K562 (cell line): ENCODE results near the gene ACER3. TPM values are rescaled to one million over a fixed set of nuclear protein-coding genes. Genes with fewer than 3 reads are reported as not detected.

ENCODE experiments used
- DPF2 ChIP-seq: fragments of 450-650 bp; IDR thresholded peaks from 2 replicates; pipeline ENCODE4 v1.6.1; 2016
- FIP1L1 ChIP-seq: fragments of 200-400 bp; formaldehyde crosslinking; IDR thresholded peaks from 2 replicates; pipeline ENCODE4 v1.6.1; 2018; ENCODE audit warnings: mild to moderate bottlenecking, low read depth, low read length; ENCODE audit not compliant: poor library complexity, severe bottlenecking
- KAT2B ChIP-seq: IDR thresholded peaks from one replicate; pipeline ENCODE4 v1.6.1; 2012; ENCODE audit warnings: low read depth, mild to moderate bottlenecking, control low read depth, inconsistent platforms, low read length, moderate library complexity
- KDM2B ChIP-seq: fragments of 250-450 bp; sonication (Bioruptor Pico); IDR thresholded peaks from 2 replicates; pipeline ENCODE4 v1.8.0; 2021; ENCODE audit warnings: mild to moderate bottlenecking, moderate library complexity
- KHSRP ChIP-seq: fragments of 450-650 bp; IDR thresholded peaks from 2 replicates; pipeline ENCODE4 v1.6.1; 2017
- MBD2 ChIP-seq: sonication (generic); IDR thresholded peaks from 2 replicates; pipeline ENCODE4 v1.6.1; 2016; ENCODE audit warnings: low read depth, borderline replicate concordance
- MCM3 ChIP-seq: fragments of 450-650 bp; IDR thresholded peaks from 2 replicates; pipeline ENCODE4 v1.6.1; 2016
- NCOA2 ChIP-seq, 2 experiments: fragments of 450-650 bp; IDR thresholded peaks; 2 replicates each; pipeline ENCODE4 v1.6.1; 2018; ENCODE audit warnings: mild to moderate bottlenecking in 2 of 2, moderate library complexity in 1 of 2; ENCODE audit not compliant: partially characterized antibody in 2 of 2
- RAD21 ChIP-seq, 2 experiments: fragments of 250-450 bp in 1 of 2; fragments of 450-650 bp in 1 of 2; sonication (Bioruptor Pico) in 1 of 2; formaldehyde crosslinking in 1 of 2; IDR thresholded peaks in 1 of 2; conservative IDR thresholded peaks in 1 of 2; 2 replicates each; pipeline versions ENCODE4 v1.4.0 to v1.8.0; 2020 to 2022; ENCODE audit warnings: mild to moderate bottlenecking in 2 of 2, moderate library complexity in 1 of 2
- SRSF9 ChIP-seq: fragments of 200-400 bp; formaldehyde crosslinking; IDR thresholded peaks from 2 replicates; pipeline ENCODE4 v1.6.1; 2017; ENCODE audit warnings: low read depth, low read length, borderline replicate concordance
- TCF3 ChIP-seq: sonication (generic); formaldehyde crosslinking; IDR thresholded peaks from 2 replicates; pipeline ENCODE4 v1.4.0; 2020; ENCODE audit warnings: mild to moderate bottlenecking, missing genetic modification reagents
- THRAP3 ChIP-seq: fragments of 450-650 bp; IDR thresholded peaks from 2 replicates; pipeline ENCODE4 v1.6.1; 2016; ENCODE audit warnings: mild to moderate bottlenecking, inconsistent platforms, borderline replicate concordance
- ZBED1 ChIP-seq: IDR thresholded peaks from 2 replicates; pipeline ENCODE4 v1.6.1; 2014
- ZKSCAN8 ChIP-seq: fragments of 200-800 bp; sonication (Bioruptor generic); IDR thresholded peaks from 2 replicates; pipeline ENCODE4 v1.6.1; 2016; ENCODE audit warnings: missing genetic modification characterization, missing compliant biosample characterization
- ZNF124 ChIP-seq: sonication (generic); formaldehyde crosslinking; IDR thresholded peaks from 2 replicates; pipeline ENCODE4 v1.8.1; 2022; ENCODE audit warnings: missing genetic modification reagents
- ZNF431 ChIP-seq: sonication (generic); formaldehyde crosslinking; IDR thresholded peaks from 2 replicates; pipeline ENCODE4 v1.8.0; 2022; ENCODE audit warnings: mild to moderate bottlenecking, missing genetic modification reagents
- ZNF436 ChIP-seq: fragments of 250-450, 450-650 bp; sonication (Bioruptor Pico); formaldehyde crosslinking; IDR thresholded peaks from 2 replicates; pipeline ENCODE4 v1.7.0; 2020; ENCODE audit warnings: mild to moderate bottlenecking
- ZNF444 ChIP-seq: fragments of 250-450 bp; sonication (Bioruptor Pico); IDR thresholded peaks from 2 replicates; pipeline ENCODE4 v1.4.0; 2020; ENCODE audit warnings: mild to moderate bottlenecking, moderate library complexity
- polyA plus RNA-seq, 8 experiments: library from polyadenylated mRNA; depleted of rRNA in 4 of 8; stranded (reverse) in 5 of 8; unstranded in 3 of 8; fragments of >200 nt; fragmentation: Nextera tagmentation in 2 of 8; fragmentation: Illumina TruSeq in 1 of 8; extraction: Ambion mirVana in 2 of 8; extraction: Trizol in 1 of 8; gene quantifications; 2 replicates each; pipeline versions ENCODE4 v1.2.1 to v1.2.3, GENCODE V29; 2011 to 2014; ENCODE audit warnings: inconsistent platforms in 1 of 8, missing spikeins in 1 of 8
- total RNA-seq, 7 experiments: library from RNA; depleted of rRNA in 6 of 7; stranded (reverse); fragments of >200 nt in 6 of 7; fragmentation: Illumina TruSeq in 2 of 7; extraction: Trizol in 2 of 7; gene quantifications; 2 replicates each; pipeline versions ENCODE4 v1.2.1 to v1.2.3, GENCODE V29; 2011 to 2021; ENCODE audit warnings: low replicate concordance in 1 of 7
- TF ChIP-seq, protein P1 (sequence below): fragments of 250-450 bp; sonication (Bioruptor Pico); IDR thresholded peaks from 2 replicates; pipeline ENCODE4 v1.8.0; 2022; ENCODE audit warnings: inconsistent platforms, mild to moderate bottlenecking, moderate library complexity, borderline replicate concordance
- TF ChIP-seq, protein P2 (sequence below): sonication (generic); formaldehyde crosslinking; IDR thresholded peaks from 2 replicates; pipeline ENCODE4 v1.8.1; 2022; ENCODE audit warnings: missing genetic modification reagents
- TF ChIP-seq, protein P3 (sequence below): fragments of 450-650 bp; formaldehyde crosslinking; IDR thresholded peaks from 2 replicates; pipeline ENCODE4 v1.4.0; 2022; ENCODE audit warnings: missing genetic modification characterization
- TF ChIP-seq, protein P4 (sequence below): fragments of 450-650 bp; formaldehyde crosslinking; IDR thresholded peaks from 2 replicates; pipeline ENCODE4 v1.4.0; 2020; ENCODE audit warnings: mild to moderate bottlenecking, moderate library complexity

ACER3 gene
- total and polyA plus RNA-seq, 9 of the 15 experiments (the other 6 are each of a cell fraction or from before 2014, with no cell fraction given) = 2.0 to 23.8 (median 9.5) TPM

DNA sequence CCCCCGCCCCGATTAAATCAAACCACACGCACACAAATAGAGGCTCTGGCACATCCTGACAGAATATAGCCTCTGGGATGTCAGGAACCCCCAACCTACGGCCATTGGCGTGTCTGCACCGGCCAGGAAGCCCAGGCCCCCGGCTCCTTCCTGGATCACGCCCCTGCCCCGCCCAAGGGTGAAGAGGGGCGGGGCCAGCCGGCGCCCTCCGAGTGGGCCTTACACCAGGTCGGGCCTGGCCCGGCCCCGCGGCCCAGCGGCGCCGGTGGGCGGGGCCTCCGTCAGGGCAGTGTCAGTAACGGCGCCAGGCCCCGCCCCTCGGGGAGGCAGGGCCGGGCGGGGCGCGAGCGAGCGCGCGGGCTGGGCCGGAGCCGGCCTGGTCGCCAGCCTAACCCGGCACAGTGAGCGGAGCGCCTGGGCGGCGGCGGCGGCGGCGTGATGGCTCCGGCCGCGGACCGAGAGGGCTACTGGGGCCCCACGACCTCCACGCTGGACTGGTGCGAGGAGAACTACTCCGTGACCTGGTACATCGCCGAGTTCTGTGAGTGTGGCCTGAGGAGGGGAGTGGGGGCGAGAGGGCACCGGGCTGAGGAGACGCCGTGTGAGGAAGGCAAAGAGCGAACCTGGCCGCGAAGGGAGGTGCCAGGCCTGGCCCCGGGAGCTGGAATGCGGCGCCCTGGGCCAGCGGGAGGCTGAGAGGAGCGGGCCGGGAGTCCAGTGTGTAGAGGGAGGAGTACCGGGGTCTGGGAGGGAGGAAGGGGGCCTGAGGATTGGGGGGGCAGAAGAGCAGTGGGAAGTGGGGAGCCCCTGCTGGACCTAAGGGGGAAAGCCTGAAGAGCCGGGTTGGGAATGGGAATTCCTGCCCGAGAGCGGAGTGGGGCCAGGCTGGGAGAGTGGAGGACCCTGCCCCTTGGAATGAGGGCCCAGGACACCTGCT lies at the start of gene ACER3 (continued):
- TF ChIP-seq, protein P1, sequence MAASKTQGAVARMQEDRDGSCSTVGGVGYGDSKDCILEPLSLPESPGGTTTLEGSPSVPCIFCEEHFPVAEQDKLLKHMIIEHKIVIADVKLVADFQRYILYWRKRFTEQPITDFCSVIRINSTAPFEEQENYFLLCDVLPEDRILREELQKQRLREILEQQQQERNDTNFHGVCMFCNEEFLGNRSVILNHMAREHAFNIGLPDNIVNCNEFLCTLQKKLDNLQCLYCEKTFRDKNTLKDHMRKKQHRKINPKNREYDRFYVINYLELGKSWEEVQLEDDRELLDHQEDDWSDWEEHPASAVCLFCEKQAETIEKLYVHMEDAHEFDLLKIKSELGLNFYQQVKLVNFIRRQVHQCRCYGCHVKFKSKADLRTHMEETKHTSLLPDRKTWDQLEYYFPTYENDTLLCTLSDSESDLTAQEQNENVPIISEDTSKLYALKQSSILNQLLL (CRISPR knock-in tag) = no peak
- no peak for TF ChIP-seq RAD21 (CRISPR knock-in tag; conservative IDR thresholded peaks at IDR 0.05 in 1 of 2, IDR thresholded peaks at IDR 0.05 in 1 of 2)
- TF ChIP-seq KDM2B (CRISPR knock-in tag) = 0 out of 2 replicates have a peak, but pooled peaks have one; percentile 40
- no peak for TF ChIP-seq ZNF124
- TF ChIP-seq KHSRP = no peak
- TF ChIP-seq, protein P2, sequence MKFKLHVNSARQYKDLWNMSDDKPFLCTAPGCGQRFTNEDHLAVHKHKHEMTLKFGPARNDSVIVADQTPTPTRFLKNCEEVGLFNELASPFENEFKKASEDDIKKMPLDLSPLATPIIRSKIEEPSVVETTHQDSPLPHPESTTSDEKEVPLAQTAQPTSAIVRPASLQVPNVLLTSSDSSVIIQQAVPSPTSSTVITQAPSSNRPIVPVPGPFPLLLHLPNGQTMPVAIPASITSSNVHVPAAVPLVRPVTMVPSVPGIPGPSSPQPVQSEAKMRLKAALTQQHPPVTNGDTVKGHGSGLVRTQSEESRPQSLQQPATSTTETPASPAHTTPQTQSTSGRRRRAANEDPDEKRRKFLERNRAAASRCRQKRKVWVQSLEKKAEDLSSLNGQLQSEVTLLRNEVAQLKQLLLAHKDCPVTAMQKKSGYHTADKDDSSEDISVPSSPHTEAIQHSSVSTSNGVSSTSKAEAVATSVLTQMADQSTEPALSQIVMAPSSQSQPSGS (CRISPR knock-in tag) = no peak
- TF ChIP-seq ZBED1 = no peak
- no peak for TF ChIP-seq ZNF444 (CRISPR knock-in tag)
- TF ChIP-seq THRAP3 = no peak
- TF ChIP-seq DPF2 = no peak
- TF ChIP-seq MCM3 = no peak
- no peak for TF ChIP-seq ZKSCAN8 (CRISPR knock-in tag)
- TF ChIP-seq MBD2 = peak; percentile 55; the same call in 1 of the 2 replicates
- TF ChIP-seq TCF3 = peak; percentile 11; the same call in 1 of the 2 replicates
- TF ChIP-seq, protein P3, sequence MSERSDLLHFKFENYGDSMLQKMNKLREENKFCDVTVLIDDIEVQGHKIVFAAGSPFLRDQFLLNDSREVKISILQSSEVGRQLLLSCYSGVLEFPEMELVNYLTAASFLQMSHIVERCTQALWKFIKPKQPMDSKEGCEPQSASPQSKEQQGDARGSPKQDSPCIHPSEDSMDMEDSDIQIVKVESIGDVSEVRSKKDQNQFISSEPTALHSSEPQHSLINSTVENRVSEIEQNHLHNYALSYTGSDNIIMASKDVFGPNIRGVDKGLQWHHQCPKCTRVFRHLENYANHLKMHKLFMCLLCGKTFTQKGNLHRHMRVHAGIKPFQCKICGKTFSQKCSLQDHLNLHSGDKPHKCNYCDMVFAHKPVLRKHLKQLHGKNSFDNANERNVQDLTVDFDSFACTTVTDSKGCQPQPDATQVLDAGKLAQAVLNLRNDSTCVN (CRISPR knock-in tag) = no peak
- TF ChIP-seq KAT2B = no peak
- TF ChIP-seq, protein P4, sequence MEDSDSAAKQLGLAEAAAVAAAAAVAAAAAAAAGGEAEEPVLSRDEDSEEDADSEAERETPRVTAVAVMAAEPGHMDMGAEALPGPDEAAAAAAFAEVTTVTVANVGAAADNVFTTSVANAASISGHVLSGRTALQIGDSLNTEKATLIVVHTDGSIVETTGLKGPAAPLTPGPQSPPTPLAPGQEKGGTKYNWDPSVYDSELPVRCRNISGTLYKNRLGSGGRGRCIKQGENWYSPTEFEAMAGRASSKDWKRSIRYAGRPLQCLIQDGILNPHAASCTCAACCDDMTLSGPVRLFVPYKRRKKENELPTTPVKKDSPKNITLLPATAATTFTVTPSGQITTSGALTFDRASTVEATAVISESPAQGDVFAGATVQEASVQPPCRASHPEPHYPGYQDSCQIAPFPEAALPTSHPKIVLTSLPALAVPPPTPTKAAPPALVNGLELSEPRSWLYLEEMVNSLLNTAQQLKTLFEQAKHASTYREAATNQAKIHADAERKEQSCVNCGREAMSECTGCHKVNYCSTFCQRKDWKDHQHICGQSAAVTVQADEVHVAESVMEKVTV (CRISPR knock-in tag) = no peak
- no peak for TF ChIP-seq NCOA2 (IDR thresholded peaks at IDR 0.05; ENCODE audit: partially characterized antibody in 2 of 2)
- no peak for TF ChIP-seq ZNF431 (CRISPR knock-in tag)
- no peak for TF ChIP-seq SRSF9
- no peak for TF ChIP-seq FIP1L1
- no peak for TF ChIP-seq ZNF436 (CRISPR knock-in tag)
